GM23338 (cell line): Measurements from ENCODE around the gene SERPINI1.
"Not testable (repeated sequence)": the region's sequence is repeated elsewhere in the genome, so short reads cannot be mapped to it uniquely, and the experiment has no call there.

ENCODE experiments used
- CREB1 ChIP-seq: fragments of 250-450 bp; sonication (Bioruptor Pico); IDR thresholded peaks from 2 replicates; pipeline ENCODE4 v1.5.0; 2020; ENCODE audit warnings: low read depth, mild to moderate bottlenecking, moderate library complexity
- ETS1 ChIP-seq: IDR thresholded peaks from 2 replicates; pipeline ENCODE4 v1.6.1; 2016; ENCODE audit warnings: antibody characterized with exemption
- TF ChIP-seq, protein P1 (sequence below), 2 experiments: fragments of 200-600 bp in 1 of 2; sonication (generic) in 1 of 2; conservative IDR thresholded peaks; 2 replicates each; pipeline versions ENCODE4 v1.5.1 to v1.6.1; 2016 to 2017; ENCODE audit warnings: antibody characterized with exemption in 2 of 2, low read depth in 2 of 2, mild to moderate bottlenecking in 2 of 2, moderate library complexity in 1 of 2
- TF ChIP-seq, protein P2 (sequence below): IDR thresholded peaks from one replicate; pipeline ENCODE4 v1.6.1; 2018; ENCODE audit warnings: antibody characterized with exemption; ENCODE audit not compliant: unreplicated experiment

- TF ChIP-seq, protein P1, sequence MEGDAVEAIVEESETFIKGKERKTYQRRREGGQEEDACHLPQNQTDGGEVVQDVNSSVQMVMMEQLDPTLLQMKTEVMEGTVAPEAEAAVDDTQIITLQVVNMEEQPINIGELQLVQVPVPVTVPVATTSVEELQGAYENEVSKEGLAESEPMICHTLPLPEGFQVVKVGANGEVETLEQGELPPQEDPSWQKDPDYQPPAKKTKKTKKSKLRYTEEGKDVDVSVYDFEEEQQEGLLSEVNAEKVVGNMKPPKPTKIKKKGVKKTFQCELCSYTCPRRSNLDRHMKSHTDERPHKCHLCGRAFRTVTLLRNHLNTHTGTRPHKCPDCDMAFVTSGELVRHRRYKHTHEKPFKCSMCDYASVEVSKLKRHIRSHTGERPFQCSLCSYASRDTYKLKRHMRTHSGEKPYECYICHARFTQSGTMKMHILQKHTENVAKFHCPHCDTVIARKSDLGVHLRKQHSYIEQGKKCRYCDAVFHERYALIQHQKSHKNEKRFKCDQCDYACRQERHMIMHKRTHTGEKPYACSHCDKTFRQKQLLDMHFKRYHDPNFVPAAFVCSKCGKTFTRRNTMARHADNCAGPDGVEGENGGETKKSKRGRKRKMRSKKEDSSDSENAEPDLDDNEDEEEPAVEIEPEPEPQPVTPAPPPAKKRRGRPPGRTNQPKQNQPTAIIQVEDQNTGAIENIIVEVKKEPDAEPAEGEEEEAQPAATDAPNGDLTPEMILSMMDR (conservative IDR thresholded peaks at IDR 0.05; ENCODE audit: low read depth in 2 of 2) = not testable (repeated sequence)
- TF ChIP-seq CREB1 (CRISPR knock-in tag); ETS1: not testable (repeated sequence)
- TF ChIP-seq, protein P2, sequence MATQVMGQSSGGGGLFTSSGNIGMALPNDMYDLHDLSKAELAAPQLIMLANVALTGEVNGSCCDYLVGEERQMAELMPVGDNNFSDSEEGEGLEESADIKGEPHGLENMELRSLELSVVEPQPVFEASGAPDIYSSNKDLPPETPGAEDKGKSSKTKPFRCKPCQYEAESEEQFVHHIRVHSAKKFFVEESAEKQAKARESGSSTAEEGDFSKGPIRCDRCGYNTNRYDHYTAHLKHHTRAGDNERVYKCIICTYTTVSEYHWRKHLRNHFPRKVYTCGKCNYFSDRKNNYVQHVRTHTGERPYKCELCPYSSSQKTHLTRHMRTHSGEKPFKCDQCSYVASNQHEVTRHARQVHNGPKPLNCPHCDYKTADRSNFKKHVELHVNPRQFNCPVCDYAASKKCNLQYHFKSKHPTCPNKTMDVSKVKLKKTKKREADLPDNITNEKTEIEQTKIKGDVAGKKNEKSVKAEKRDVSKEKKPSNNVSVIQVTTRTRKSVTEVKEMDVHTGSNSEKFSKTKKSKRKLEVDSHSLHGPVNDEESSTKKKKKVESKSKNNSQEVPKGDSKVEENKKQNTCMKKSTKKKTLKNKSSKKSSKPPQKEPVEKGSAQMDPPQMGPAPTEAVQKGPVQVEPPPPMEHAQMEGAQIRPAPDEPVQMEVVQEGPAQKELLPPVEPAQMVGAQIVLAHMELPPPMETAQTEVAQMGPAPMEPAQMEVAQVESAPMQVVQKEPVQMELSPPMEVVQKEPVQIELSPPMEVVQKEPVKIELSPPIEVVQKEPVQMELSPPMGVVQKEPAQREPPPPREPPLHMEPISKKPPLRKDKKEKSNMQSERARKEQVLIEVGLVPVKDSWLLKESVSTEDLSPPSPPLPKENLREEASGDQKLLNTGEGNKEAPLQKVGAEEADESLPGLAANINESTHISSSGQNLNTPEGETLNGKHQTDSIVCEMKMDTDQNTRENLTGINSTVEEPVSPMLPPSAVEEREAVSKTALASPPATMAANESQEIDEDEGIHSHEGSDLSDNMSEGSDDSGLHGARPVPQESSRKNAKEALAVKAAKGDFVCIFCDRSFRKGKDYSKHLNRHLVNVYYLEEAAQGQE = not testable (repeated sequence)
These were observed 92.1 kb downstream of the SERPINI1 start for GRCh38 chr3:167827588-167827987.
